MG63 (cell line): ENCODE measurements around the gene MTOR. TPM values are rescaled to one million over a fixed set of nuclear protein-coding genes. Genes with fewer than 3 reads are reported as not detected.
"Not testable (repeated sequence)": the region's sequence is repeated elsewhere in the genome, so short reads cannot be mapped to it uniquely, and the experiment has no call there.

ENCODE experiments used
- DNase-seq: peaks from one replicate; pipeline ENCODE4 v3.0.0-alpha.2; 2020
- H3K27me3 ChIP-seq: fragments of 250-450 bp; sonication (Bioruptor Pico); 2 replicates; pipeline ENCODE4 v1.5.1; 2020; ENCODE audit warnings: mild to moderate bottlenecking, moderate library complexity
- H3K36me3 ChIP-seq: fragments of 250-450 bp; sonication (Bioruptor Pico); 2 replicates; pipeline ENCODE4 v1.5.1; 2020; ENCODE audit warnings: mild to moderate bottlenecking, moderate library complexity
- H3K4me3 ChIP-seq: fragments of 250-450 bp; sonication (Bioruptor Pico); 2 replicates; pipeline ENCODE4 v1.5.1; 2020; ENCODE audit warnings: mild to moderate bottlenecking, moderate library complexity
- H3K9me3 ChIP-seq: fragments of 250-450 bp; sonication (Bioruptor Pico); 2 replicates; pipeline ENCODE4 v1.5.1; 2020; ENCODE audit warnings: mild to moderate bottlenecking, moderate library complexity
- total RNA-seq: library from RNA; depleted of rRNA; stranded (reverse); fragments of >200 nt; shearing (Covaris generic); gene quantifications from 2 replicates; pipeline ENCODE4 v1.2.3, GENCODE V29; 2014; ENCODE audit warnings: low replicate concordance

MTOR gene
- total RNA-seq, 1 experiment from 2014 or later: 12.2 TPM

DNA sequence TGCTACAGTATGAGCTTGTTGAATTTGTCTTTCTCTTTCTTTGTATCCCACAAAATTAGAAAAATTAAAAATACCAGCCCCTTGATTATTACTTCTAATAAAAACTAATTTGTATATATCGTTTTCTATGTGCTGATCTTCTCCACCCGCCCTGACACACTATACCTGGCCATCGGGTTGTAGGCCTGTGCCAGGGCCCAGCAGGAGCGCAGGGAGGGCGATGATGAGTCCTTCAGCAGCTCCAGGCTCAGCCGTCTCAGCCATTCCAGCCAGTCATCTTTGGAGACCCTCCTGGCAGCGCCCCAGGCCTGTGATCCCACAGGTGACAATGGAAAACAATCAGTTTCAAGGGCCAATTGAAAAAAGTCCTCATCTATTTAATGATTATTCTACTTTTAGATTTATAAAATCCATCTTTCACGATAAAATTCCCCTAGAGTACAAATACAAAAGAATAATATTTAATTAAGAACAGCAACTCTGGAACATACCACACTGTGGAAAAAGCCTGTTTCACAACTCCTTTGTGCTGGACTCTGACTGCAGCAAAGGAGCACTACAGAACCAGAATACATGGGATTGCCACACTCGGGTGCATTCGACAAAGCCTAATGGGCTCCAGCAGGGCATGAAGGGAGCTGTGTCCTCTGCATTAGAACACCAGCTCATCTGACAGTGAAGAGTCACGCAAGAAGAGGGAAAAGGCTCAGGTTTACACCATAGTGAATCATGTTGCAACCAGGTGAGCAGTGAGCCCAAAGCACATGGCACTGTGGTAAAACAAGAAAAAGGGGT lies 57.8 kb downstream of the MTOR start:
- Histone ChIP-seq H3K4me3 (no peak overlapping the region), H3K36me3 (peaks cover 35% of the 10 kb centered on the region), H3K27me3 (no peaks in the 10 kb centered on the region), H3K9me3 (no peaks in the 10 kb centered on the region)
- no peak for DNase-seq

DNA sequence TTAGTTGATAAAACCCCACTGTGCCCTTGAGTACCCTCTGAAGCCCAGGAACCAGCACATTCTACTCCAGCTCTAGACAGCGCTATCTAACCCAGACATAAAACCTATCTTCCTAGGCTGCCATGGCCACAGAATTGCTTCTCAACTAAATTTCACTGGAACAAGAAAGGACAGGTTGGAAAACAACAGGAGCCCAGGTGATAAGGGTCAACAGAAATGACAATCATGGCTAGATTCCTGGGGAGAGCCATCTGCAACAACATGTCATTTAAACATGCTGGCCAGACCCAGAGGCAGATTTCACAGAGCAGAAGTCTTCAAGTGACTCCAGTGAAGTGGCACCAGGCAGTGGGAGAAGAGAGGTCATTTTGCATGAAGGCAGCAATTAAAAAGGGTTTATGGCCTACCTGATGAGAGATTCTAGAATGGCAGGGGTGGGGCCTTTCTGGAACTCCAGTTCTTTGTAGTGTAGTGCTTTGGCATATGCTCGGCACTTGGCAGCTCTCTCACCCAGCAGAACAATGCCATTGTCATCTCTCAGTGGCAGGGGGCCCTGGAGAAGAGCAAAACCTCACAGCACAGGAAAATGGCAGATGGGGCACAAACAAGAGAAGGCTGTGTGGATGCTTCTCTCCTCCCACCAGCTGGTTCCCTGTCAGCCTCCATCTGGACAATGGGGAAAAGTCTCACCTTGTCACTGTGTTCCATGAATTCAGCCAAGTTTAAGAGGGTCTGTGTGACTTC lies 63.3 kb downstream of the MTOR start:
- Histone ChIP-seq H3K36me3 (peaks cover 40% of the 10 kb centered on the region), H3K27me3 (no peaks in the 10 kb centered on the region), H3K4me3 (no peak overlapping the region), H3K9me3 (no peaks in the 10 kb centered on the region)
- DNase-seq: no peak

DNA sequence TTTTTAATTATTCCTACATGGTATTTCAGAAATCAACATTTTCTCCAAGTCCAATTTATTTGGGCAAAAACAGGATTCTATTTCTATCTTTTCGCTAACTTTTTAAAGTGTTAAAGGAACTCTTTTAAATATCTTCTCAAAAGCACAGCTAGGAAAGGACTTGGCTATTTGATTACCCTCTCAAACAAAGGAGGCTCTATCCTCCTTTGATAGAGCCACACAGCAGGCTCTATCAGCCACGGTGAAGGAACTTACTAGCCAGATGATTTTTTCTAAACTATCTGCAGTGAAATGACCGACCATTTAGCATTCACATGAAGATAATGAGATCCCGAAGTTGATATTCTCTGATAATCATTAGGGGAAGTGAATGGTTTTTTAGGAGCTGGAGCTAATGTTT lies 64.1 kb downstream of the MTOR start:
- no peaks in the 10 kb centered on the region for H3K27me3 ChIP-seq
- peaks cover 33% of the 10 kb centered on the region for H3K36me3 ChIP-seq
- DNase-seq: no peak
- H3K4me3 ChIP-seq: no peak overlapping the region
- no peaks in the 10 kb centered on the region for H3K9me3 ChIP-seq

DNA sequence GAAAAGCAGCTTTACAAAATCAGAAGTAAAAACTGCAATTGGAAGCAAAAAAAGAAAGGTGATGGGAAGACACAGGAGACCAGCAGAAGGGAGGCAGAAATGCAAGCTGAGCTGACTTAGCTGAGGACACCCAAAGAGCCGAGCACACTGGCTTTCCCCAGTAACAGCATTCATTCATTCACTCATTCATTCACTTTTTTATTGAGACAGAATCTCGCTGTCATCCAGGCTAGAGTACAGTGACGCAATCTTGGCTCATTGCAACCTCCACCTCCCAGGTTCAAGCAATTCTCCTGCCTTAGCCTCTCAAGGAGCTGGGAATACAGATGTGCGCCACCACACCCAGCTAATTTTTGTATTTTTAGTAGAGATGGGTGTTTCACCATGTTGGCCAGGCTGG lies 65.0 kb downstream of the MTOR start:
- no peak for DNase-seq
- peaks cover 29% of the 10 kb centered on the region for H3K36me3 ChIP-seq
- no peak overlapping the region for H3K4me3 ChIP-seq
- no peaks in the 10 kb centered on the region for H3K9me3 ChIP-seq
- H3K27me3 ChIP-seq: no peaks in the 10 kb centered on the region

DNA sequence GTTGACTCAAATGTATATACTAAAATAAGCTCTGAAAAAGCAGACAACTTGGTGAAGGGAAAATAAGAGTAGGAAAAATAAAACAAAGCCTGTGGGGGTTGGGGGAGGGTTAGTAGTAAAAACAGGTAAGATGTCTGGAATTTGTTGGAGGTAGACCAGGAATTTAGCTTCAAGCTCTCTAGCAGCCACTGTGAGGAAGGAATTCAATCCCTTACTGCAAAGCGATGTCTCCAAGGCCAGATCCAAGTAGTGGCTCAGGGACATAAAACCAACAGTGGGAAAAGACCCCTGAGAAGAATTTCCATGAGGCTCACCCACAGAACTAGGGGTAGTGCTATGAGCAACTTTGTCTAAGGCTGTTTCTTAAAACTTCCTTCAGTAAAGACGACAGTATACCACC lies 65.4 kb downstream of the MTOR start:
- Histone ChIP-seq H3K4me3 (no peak overlapping the region), H3K27me3 (no peaks in the 10 kb centered on the region), H3K9me3 (no peaks in the 10 kb centered on the region), H3K36me3 (peaks cover 29% of the 10 kb centered on the region)
- DNase-seq: no peak

DNA sequence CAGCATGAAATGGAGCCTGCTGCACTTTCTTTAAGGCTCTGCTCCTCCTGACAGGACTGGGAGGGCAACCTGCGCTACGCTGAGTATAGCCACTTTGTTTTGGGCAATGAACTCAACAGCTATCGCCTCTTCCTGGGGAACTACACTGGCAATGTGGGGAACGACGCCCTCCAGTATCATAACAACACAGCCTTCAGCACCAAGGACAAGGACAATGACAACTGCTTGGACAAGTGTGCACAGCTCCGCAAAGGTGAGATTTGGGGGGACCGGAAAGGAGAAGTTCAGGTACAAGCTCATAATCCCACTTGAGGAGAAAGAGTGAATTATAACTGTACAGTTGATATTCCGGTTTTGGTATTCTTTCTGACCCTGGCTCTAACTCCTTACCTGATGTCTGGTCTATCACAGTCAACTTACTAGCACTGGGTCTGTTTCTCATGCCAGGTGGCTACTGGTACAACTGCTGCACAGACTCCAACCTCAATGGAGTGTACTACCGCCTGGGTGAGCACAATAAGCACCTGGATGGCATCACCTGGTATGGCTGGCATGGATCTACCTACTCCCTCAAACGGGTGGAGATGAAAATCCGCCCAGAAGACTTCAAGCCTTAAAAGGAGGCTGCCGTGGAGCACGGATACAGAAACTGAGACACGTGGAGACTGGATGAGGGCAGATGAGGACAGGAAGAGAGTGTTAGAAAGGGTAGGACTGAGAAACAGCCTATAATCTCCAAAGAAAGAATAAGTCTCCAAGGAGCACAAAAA lies 67.8 kb downstream of the MTOR start:
- H3K27me3 ChIP-seq: no peaks in the 10 kb centered on the region
- peaks cover 40% of the 10 kb centered on the region for H3K36me3 ChIP-seq
- DNase-seq: no peak
- H3K9me3 ChIP-seq: no peaks in the 10 kb centered on the region
- H3K4me3 ChIP-seq: no peak overlapping the region

DNA sequence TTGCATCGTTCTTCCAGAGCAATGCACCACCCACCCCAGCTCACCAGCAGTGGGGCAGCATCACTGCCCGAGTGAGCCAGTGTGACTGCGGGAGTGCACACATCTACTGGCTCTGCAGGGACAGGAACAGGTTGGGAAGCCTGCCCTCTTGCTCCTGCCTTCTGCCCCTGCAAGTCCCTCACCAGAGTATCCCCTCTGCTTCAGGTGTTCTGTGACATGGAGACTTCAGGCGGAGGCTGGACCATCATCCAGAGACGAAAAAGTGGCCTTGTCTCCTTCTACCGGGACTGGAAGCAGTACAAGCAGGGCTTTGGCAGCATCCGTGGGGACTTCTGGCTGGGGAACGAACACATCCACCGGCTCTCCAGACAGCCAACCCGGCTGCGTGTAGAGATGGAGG lies 69.0 kb downstream of the MTOR start:
- no peaks in the 10 kb centered on the region for H3K27me3 ChIP-seq
- peaks cover 35% of the 10 kb centered on the region for H3K36me3 ChIP-seq
- DNase-seq: no peak
- no peak overlapping the region for H3K4me3 ChIP-seq
- no peaks in the 10 kb centered on the region for H3K9me3 ChIP-seq

DNA sequence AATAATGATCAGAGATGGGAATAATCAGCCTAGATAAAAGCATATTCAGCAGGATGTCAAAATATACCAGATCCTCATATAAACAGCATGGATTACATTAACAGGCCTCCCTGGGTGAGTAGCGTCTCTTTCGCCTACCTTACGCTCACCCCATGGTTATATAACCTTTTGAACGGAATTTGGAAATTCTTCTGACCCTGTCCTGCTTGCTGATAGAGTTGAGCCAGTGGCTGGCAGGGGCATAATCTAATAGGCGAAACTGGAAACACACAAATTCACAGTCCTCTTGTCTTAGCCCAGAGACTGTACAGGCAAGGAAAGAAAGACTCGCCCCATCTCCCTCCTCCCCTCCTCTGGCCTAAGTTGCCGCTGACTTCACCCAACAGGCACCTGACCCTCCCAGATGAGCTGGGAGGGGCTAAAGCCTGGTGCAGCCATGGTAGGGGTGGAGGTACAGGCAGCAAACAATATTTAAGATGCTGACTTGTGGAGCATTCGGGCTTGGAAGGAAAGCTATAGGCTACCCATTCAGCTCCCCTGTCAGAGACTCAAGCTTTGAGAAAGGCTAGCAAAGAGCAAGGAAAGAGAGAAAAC lies 73.4 kb downstream of the MTOR start, which contains the start of gene ANGPTL7:
Gene ANGPTL7, plus strand, starts transcription at position 498 of the 594 bp plus-strand sequence. CDS start 225 bp downstream, outside the sequence.
- no peak for DNase-seq
- H3K36me3 ChIP-seq: peaks cover 27% of the 10 kb centered on the region
- no peak within 1 kb of the TSS for H3K4me3 ChIP-seq
- no peaks in the 10 kb centered on the region for H3K27me3 ChIP-seq
- H3K9me3 ChIP-seq: no peaks in the 10 kb centered on the region

DNA sequence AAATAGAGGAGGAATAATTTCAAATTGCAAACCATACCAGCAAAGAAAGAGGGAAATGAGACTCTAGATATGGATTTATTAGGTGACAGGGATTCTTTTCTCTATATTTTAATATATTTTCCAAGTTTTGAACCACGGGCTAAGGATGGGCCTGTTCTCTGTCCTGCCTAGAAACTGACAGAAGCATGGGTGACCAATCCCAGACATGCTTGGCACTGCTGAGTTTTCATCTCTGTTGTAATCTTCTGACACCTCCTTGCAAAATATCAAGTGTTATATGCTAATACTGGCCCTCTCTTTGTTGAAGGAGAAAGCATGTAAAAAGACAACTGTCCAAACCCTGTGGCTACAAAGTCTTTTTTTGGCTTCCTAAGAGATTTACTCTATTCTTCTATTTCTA lies 74.0 kb downstream of the MTOR start:
- Histone ChIP-seq H3K27me3 (no peaks in the 10 kb centered on the region), H3K9me3 (no peaks in the 10 kb centered on the region), H3K36me3 (peaks cover 29% of the 10 kb centered on the region), H3K4me3 (no peak overlapping the region)
- DNase-seq: no peak

DNA sequence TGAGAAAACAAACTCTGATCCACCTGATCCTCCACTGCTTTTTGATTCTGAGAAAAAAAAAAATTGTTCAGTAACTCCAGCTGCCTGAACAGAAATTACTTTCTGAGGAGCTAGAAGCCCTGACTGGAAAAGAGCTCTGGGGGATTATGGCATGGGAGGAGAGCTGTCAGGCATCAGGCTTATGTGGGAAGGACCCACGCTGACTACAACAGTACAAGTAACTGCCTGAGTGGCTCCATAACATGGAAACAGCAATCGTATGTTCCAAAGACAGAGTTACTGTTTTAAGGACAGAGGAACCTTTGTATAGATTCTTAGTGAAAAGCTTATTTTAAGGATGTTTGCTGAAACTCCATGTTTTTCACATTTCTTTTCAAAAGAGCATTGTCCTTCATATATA lies 74.4 kb downstream of the MTOR start:
- Histone ChIP-seq H3K36me3 (peaks cover 33% of the 10 kb centered on the region), H3K4me3 (no peak overlapping the region), H3K27me3 (no peaks in the 10 kb centered on the region), H3K9me3 (no peaks in the 10 kb centered on the region)
- no peak for DNase-seq

DNA sequence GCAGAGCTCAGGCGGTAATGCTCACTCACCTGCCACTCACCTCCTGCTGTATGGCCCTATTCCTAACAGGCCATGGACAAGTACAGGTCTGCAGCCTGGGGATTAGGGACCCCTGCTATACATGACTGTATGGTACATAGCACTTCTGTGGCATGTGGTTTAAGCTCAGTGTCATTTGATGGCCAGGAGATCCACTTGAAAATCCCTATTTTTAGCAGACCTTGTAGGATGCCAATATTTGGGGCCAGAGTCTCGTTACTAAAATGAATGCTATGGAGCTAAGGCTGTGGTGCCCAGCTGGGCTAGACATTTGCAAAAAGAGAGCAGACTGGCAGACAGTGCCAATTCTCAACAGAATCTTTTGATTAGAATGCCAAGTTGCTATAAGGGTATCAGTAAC lies 74.9 kb downstream of the MTOR start:
- H3K4me3 ChIP-seq: no peak overlapping the region
- DNase-seq: no peak
- peaks cover 38% of the 10 kb centered on the region for H3K36me3 ChIP-seq
- H3K9me3 ChIP-seq: no peaks in the 10 kb centered on the region
- H3K27me3 ChIP-seq: no peaks in the 10 kb centered on the region

DNA sequence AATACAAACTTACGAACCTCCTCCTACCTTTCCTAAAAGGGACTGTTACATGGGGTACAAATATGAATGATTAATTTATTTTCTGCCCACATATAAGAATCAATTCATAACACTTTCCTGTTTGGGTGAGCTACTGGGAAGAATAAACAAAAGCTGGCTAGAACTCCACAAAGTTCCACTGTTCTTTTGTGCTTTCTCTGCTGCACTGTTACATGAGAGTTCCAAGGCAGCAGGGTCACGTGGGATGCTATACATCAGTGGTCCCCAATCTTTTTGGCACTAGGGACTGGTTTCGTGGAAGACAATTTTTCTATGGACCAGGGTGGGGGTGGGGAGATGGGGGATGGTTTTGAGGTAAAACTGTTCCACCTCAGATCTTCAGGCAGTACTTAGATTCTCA lies 75.4 kb downstream of the MTOR start:
- H3K4me3 ChIP-seq: no peak overlapping the region
- no peaks in the 10 kb centered on the region for H3K27me3 ChIP-seq
- H3K36me3 ChIP-seq: peaks cover 39% of the 10 kb centered on the region
- DNase-seq: no peak
- H3K9me3 ChIP-seq: no peaks in the 10 kb centered on the region

DNA sequence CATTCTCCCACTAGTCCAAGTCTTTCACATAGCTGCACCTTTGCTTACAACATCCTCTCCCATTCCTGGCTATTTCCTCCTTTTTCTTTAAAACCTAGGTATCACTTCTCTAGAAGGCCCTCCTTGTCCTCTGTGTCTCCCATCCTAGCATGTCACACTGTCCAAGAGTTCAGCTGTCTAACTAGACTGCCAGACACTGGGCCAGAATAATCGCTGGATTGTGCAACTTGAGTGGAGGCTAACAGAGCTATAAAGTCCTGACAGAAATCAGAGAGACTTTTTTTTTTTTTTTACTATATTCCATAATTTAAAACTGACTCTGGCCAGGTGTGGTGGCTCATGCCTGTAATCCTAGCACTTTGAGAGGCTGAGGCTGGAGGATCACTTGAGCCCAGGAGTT lies 77.4 kb downstream of the MTOR start:
- no peaks in the 10 kb centered on the region for H3K9me3 ChIP-seq
- no peak for DNase-seq
- H3K36me3 ChIP-seq: peaks cover 38% of the 10 kb centered on the region
- H3K27me3 ChIP-seq: no peaks in the 10 kb centered on the region
- H3K4me3 ChIP-seq: no peak overlapping the region

DNA sequence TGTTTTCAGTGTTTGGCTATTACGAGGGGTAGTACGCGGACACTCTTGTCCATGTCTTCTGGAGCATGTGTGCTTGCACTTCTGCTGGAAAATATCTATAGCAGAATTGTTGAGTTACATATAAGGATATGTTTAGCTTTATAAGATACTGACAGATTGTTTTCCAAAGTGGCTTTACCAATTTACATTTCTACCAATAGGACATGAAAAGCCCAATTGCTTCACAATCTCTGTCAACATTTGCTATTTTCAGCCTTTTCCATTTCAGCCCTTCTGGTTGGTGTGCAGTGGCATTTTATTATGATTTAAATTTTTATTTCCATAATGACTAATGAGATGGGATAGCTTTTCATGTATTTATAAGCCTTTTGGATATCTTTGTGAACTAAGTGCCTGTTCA lies 79.5 kb downstream of the MTOR start:
- DNase-seq: no peak
- no peak overlapping the region for H3K4me3 ChIP-seq

DNA sequence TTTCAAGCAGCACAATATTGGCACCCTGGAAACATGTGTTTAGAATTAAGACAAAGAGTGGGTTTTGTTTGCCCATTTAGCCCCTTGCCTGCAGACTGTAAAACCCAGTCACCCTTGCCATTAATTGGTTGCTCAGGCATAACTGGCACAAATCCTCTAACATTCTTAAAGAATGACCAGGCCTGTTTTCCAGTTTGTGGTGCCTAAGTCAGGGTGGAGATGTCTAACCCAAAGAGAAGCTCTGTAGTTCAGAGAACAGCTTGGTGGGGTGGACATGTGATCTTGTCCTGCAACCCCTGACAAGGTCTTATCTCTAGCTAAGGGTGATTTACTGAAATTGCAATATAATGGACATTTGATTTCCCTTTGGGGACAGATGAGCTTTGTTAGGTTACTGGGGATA lies 82.0 kb downstream of the MTOR start:
- peak; percentile 68 for DNase-seq
- Histone ChIP-seq H3K4me3 (no peak overlapping the region), H3K27me3 (no peaks in the 10 kb centered on the region), H3K9me3 (no peaks in the 10 kb centered on the region), H3K36me3 (peaks cover 31% of the 10 kb centered on the region)

More for the DNA sequence above, 79.5 kb downstream of the MTOR start:
- Histone ChIP-seq H3K27me3 (no peaks in the 10 kb centered on the region), H3K36me3 (peaks cover 40% of the 10 kb centered on the region), H3K9me3 (no peaks in the 10 kb centered on the region)

DNA sequence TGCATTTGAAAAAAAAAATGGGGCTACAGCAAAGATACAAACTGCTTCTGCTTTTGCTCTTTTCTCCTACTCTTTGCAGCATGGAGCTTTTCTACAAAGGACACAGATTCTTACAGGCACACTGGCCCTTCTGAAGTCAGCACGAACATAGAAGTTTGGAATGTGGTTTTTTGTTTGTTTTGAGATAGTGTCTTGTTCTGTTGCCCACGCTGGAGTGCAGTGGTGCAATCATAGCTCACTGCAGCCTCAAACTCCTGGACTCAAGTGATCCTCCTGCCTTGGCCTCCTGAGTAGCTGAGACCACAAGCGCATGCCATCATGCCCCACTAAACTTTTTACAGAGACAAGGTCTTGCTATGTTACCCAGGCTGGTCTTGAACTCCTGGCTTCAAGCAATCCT lies 82.6 kb downstream of the MTOR start:
- peak; percentile 53 for DNase-seq
- not testable (repeated sequence) for H3K4me3 ChIP-seq, H3K27me3 ChIP-seq, H3K9me3 ChIP-seq
- H3K36me3 ChIP-seq: peaks cover 31% of the 10 kb centered on the region

DNA sequence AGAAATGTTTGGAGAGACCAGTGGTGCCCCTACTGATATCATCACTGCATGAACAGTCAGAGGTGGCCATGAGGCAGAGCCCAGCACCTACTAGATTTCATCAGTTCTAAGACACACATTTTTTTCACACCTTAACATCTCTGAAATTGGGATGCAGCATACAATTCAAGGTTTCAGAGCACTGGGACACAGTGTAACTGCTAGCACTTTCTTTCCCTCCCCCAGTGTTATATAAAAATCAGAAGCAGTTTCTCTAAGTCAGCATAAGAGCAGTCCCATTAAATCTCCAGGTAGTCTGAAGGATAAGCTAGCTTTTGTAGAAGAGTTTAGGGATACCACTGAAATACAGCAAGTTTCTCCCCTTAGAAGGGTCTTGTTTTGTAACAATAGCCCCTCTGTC lies 83.2 kb downstream of the MTOR start:
- Histone ChIP-seq H3K36me3 (peaks cover 28% of the 10 kb centered on the region), H3K27me3 (no peaks in the 10 kb centered on the region), H3K9me3 (no peaks in the 10 kb centered on the region), H3K4me3 (no peak overlapping the region)
- DNase-seq: no peak
